ENCODE data around the gene RNF223. TPM values are rescaled to one million over a fixed set of nuclear protein-coding genes. Genes with fewer than 3 reads are reported as not detected.
A peak's percentile ranks its signal among the peaks of the same experiment; 100 is the strongest.
"Not testable (repeated sequence)": the region's sequence is repeated elsewhere in the genome, so short reads cannot be mapped to it uniquely, and the experiment has no call there.

The RNF223 gene
- total RNA-seq, 2 donors from 2014 or later, result 3.4 to 5.3 TPM

GRCh38 chr1:1112237-1112985, 38.3 kb upstream of the RNF223 start:
- ATAC-seq (no peak), DNase-seq (peak in 1 of 2 donors; percentile 23)
- intact Hi-C loops (cut with DNase I, micrococcal nuclease), result no loop called here

- DNase-seq (peak in 1 of 2 donors; percentile 23), ATAC-seq (no peak)
- intact Hi-C loops (cut with DNase I, micrococcal nuclease), result no loop called here
Observed at GRCh38 chr1:1111516-1112236, 37.6 kb upstream of the RNF223 start.

GRCh38 chr1:1110561-1110971, 36.5 kb upstream of the RNF223 start:
- ATAC-seq (no peak), DNase-seq (peak in 1 of 2 donors; percentile 29)
- intact Hi-C loops (cut with DNase I, micrococcal nuclease), result no loop called here

GRCh38 chr1:1109743-1110142, 35.6 kb upstream of the RNF223 start:
- intact Hi-C loops (cut with DNase I, micrococcal nuclease), result no loop called here
- ATAC-seq, result peak; percentile 95
- peak; percentile 89 to 90 for DNase-seq

- no peak for ATAC-seq
- peak; percentile 4 to 17 for DNase-seq
- intact Hi-C loops (cut with DNase I, micrococcal nuclease), result no loop called here
Observed at GRCh38 chr1:1106510-1107221, 32.6 kb upstream of the RNF223 start.

GRCh38 chr1:1104152-1104551, 30.0 kb upstream of the RNF223 start:
- ATAC-seq; intact Hi-C loops (cut with DNase I, micrococcal nuclease): not testable (repeated sequence)
- DNase-seq, result peak; percentile 2 to 7

- intact Hi-C loops (cut with DNase I, micrococcal nuclease), result no loop called here
- DNase-seq (peak; percentile 5 to 12), ATAC-seq (peak; percentile 64)
Observed at GRCh38 chr1:1101503-1101902, 27.4 kb upstream of the RNF223 start.

- no peak for DNase-seq
- intact Hi-C loops (cut with DNase I, micrococcal nuclease), result no loop called here
Observed at GRCh38 chr1:1100296-1100695, 26.2 kb upstream of the RNF223 start.

GRCh38 chr1:1099506-1100183, 25.5 kb upstream of the RNF223 start:
- intact Hi-C loops (cut with DNase I, micrococcal nuclease), result no loop called here
- ATAC-seq (no peak), DNase-seq (no peak)

More at GRCh38 chr1:1100296-1100695, 26.2 kb upstream of the RNF223 start:
- ATAC-seq, result no peak

- peak in 1 of 2 donors; percentile 12 for DNase-seq
- intact Hi-C loops (cut with DNase I, micrococcal nuclease), result no loop called here
- no peak for ATAC-seq
Observed at GRCh38 chr1:1098681-1099421, 24.7 kb upstream of the RNF223 start.

GRCh38 chr1:1096136-1096535, 22.0 kb upstream of the RNF223 start:
- ATAC-seq; intact Hi-C loops (cut with DNase I, micrococcal nuclease): not testable (repeated sequence)
- DNase-seq, result peak in 1 of 2 donors; percentile 2

GRCh38 chr1:1094981-1095380, 20.9 kb upstream of the RNF223 start:
- no peak for ATAC-seq
- intact Hi-C loops (cut with DNase I, micrococcal nuclease), result no loop called here
- no peak for DNase-seq

- intact Hi-C loops (cut with DNase I, micrococcal nuclease), result no loop called here
- DNase-seq (peak in 1 of 2 donors; percentile 13), ATAC-seq (no peak)
Observed at GRCh38 chr1:1093610-1093943, 19.5 kb upstream of the RNF223 start.

- intact Hi-C loops (cut with DNase I, micrococcal nuclease), result no loop called here
- ATAC-seq, result peak; percentile 35
- DNase-seq, result peak; percentile 4
Observed at GRCh38 chr1:1092894-1093609, 18.9 kb upstream of the RNF223 start.

GRCh38 chr1:1092149-1092855, 18.2 kb upstream of the RNF223 start:
- ATAC-seq (no peak), DNase-seq (peak; percentile 3 to 22)
- intact Hi-C loops (cut with DNase I, micrococcal nuclease), result no loop called here

- peak; percentile 9 to 19 for DNase-seq
- peak; percentile 42 for ATAC-seq
- intact Hi-C loops (cut with DNase I, micrococcal nuclease), result no loop called here
Observed at GRCh38 chr1:1091344-1092148, 17.4 kb upstream of the RNF223 start.

Measured in left colon (tissue), 2 donors.